Measurements from ENCODE around the gene ACADS. TPM values are rescaled to one million over a fixed set of nuclear protein-coding genes. Genes with fewer than 3 reads are reported as not detected.

Gene ACADS
- total RNA-seq, 1 experiment from 2014 or later = 1.1 TPM

DNA sequence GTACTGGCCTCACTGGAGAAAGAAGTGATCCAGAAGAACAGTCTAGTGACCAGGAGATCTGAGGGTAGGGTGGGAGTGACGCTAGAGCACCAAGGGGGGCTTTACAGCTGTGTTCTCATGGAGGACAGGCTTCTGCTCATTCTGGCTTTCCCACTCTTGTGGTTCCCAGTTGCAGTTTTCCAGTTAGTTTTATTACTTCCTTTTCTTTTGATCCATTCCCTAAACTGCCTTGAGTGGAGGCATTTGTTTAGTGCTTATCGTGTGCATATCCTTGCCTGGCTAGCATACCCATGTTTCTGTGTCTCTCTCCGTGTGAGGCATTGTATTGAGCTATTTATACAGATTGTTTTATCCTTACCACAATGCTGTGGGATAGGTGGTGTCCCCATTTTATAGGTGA lies 34.6 kb upstream of the ACADS start:
- DNase-seq = no peak
- Histone ChIP-seq H3K27ac (no peak overlapping the region), H3K4me3 (no peak overlapping the region), H3K27me3 (no peaks in the 10 kb centered on the region), H3K36me3 (peaks cover 21% of the 10 kb centered on the region), H3K9me3 (replicated peaks) (no peaks in the 10 kb centered on the region), H3K4me1 (peaks cover 14% of the 10 kb centered on the region)

DNA sequence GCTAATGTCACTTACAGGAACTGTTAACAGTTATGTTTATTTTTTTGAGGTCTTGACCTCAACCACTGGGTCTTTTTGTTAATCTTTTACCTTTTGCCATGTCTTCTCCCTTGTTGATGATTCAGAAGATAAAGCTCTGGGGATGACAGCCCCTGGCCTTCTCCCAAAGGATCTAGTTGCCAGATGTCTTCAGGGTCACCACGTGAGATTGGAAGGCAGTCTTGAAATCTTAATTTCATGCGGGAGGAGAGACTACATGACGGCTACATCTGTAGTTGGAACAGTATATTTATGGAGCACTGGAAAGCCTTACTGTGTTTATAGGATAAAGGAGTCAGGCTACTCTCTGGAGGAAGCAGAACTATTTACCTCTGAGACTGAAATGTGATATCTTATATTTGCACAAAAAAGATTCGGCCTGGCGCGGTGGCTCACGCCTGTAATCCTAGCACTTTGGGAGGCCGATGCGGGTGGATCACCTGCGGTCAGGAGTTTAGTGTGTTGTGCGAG lies 33.0 kb upstream of the ACADS start:
- H3K27me3 ChIP-seq = no peaks in the 10 kb centered on the region
- DNase-seq = peak in 1 of 2 experiments; percentile 43
- H3K36me3 ChIP-seq = peaks cover 32% of the 10 kb centered on the region
- H3K4me3 ChIP-seq = no peak overlapping the region
- H3K9me3 ChIP-seq (replicated peaks) = no peaks in the 10 kb centered on the region
- peaks cover 14% of the 10 kb centered on the region for H3K4me1 ChIP-seq
- no peak overlapping the region for H3K27ac ChIP-seq

DNA sequence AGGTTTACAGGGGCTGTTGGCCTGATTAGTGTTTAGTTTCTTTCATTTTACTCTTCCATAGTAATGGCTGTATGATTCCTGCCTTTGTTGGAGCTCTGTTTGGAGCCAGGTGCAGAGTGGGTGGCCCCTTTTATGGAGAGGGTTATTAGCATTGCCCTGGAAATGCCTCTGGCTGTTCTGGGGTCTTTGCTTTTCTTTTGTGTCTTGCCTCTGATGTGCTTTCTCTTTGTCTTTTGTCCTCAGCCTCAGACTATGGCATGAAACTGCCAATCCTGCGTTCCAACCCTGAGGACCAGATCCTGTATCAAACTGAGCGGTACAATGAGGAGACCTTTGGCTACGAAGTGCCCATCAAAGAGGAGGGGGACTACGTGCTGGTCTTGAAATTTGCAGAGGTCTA lies 31.8 kb upstream of the ACADS start:
- H3K27ac ChIP-seq = no peak overlapping the region
- no peak overlapping the region for H3K4me3 ChIP-seq
- DNase-seq = no peak
- peaks cover 40% of the 10 kb centered on the region for H3K36me3 ChIP-seq
- H3K9me3 ChIP-seq (replicated peaks) = no peaks in the 10 kb centered on the region
- H3K4me1 ChIP-seq = peaks cover 8% of the 10 kb centered on the region; the same call in 1 of the 2 replicates
- H3K27me3 ChIP-seq = no peaks in the 10 kb centered on the region

DNA sequence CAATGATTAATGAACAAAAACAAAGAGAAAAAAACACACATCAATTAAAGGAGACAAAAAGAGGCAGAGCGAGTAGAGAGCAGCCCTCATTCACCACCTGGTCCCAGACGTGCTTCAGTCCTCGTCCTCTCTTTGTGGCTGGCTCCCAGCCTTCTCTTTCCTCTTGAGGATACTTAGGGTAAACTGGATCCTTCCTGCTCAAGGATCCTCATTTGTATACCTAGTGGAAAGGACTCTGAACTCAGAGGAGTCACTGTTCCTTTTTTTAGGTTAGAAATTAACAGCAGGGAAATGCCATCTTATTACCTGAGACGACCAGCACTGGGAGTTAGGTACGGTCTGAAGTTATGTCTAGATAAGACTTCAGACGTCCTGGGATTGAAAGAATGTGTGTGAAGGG lies 29.0 kb upstream of the ACADS start:
- Histone ChIP-seq H3K4me1 (peaks cover 7% of the 10 kb centered on the region; the same call in 1 of the 2 replicates), H3K36me3 (peaks cover 47% of the 10 kb centered on the region), H3K9me3 (replicated peaks) (no peaks in the 10 kb centered on the region), H3K4me3 (no peak overlapping the region), H3K27ac (no peak overlapping the region), H3K27me3 (no peaks in the 10 kb centered on the region)
- DNase-seq = no peak

DNA sequence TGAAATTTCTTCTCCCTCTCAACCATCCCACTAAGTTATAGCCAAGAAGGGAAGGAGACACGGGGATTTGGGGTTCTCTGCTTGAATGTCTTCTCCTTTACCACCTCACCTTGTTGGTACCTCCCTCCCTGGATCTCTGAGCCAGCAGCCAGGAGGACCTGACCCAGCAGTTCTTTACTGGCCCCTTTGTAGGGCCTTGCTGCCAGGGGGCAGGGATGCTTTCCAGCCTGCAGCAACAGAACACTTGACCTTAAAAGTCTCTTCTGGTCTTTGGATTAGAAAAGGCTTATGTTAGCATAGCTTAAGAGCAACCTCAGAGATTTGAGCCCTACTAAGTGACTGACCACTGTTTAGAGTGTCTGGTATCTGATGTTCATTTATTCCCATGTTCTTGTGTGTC lies 28.3 kb upstream of the ACADS start:
- no peaks in the 10 kb centered on the region for H3K9me3 ChIP-seq (replicated peaks)
- H3K4me1 ChIP-seq = peaks cover 2% of the 10 kb centered on the region; the same call in 1 of the 2 replicates
- peaks cover 51% of the 10 kb centered on the region for H3K36me3 ChIP-seq
- H3K4me3 ChIP-seq = no peak overlapping the region
- no peak for DNase-seq
- no peak overlapping the region for H3K27ac ChIP-seq
- no peaks in the 10 kb centered on the region for H3K27me3 ChIP-seq

DNA sequence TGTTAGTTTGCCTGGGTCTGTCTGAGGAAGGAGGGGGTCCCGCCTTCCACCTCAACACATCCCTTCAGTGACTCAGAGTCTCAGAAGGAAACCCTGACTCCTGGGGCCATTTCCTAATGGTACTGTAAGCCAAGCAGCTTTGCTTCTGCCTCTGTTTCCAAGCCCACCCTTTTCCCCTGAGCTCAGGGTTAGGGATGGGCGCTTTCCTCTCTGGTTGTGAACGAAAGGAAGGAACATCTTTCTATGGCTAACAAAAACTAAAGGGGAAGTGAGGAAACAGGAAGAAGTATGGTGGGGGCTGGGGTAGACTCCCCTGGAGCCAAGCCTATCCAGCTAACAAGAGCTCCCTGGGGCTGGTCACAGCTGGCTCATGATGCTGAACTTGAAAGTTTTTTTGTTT lies 27.0 kb upstream of the ACADS start:
- Histone ChIP-seq H3K4me3 (no peak overlapping the region), H3K36me3 (peaks cover 52% of the 10 kb centered on the region), H3K27ac (no peak overlapping the region), H3K27me3 (no peaks in the 10 kb centered on the region), H3K4me1 (no peaks in the 10 kb centered on the region), H3K9me3 (replicated peaks) (no peaks in the 10 kb centered on the region)
- no peak for DNase-seq

DNA sequence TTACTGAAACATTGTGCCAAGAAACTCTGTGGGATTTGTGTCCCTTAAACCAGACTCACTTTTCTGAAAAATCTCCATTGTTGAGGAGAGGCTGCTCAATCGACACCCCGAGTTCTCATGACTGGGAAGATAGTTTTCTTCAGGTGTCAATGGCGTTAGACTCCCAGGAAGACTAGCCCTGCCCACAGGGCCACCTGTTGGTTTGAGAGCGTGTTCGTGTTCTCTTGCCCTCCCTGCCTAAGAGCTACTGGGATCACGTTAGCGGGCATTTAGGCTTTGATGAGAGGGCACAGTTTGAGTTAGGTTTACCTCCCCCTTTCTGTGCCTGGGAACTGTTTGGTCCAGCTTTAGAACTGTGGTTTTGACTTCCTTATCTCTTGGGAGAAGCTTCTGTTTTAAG lies 26.1 kb upstream of the ACADS start:
- DNase-seq = no peak
- Histone ChIP-seq H3K4me1 (no peaks in the 10 kb centered on the region), H3K9me3 (replicated peaks) (no peaks in the 10 kb centered on the region), H3K36me3 (peaks cover 43% of the 10 kb centered on the region), H3K27ac (no peak overlapping the region), H3K4me3 (no peak overlapping the region), H3K27me3 (no peaks in the 10 kb centered on the region)

DNA sequence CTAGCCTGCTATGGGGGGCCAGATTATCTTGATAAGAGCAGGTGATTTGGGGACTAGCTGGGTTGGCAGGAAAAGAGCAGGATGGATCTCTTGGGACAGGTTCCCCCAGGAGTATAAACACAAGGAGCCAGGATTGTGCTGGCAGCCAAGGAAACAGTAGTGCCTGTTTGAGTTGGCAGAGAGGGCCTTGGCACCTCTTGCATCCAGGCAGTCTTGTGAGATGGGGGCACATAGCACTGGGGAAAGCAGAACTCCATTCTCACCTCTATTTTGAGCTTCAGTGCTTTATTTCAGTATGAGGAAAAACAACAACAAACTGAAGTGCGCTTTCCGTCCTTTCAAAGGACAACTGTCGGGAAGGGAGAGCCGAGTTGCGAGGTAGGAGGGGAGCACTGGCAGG lies 24.7 kb upstream of the ACADS start:
- H3K4me1 ChIP-seq = no peaks in the 10 kb centered on the region
- no peak for DNase-seq
- H3K27ac ChIP-seq = no peak overlapping the region
- no peaks in the 10 kb centered on the region for H3K27me3 ChIP-seq
- H3K9me3 ChIP-seq (replicated peaks) = no peaks in the 10 kb centered on the region
- H3K4me3 ChIP-seq = no peak overlapping the region
- peaks cover 31% of the 10 kb centered on the region for H3K36me3 ChIP-seq

DNA sequence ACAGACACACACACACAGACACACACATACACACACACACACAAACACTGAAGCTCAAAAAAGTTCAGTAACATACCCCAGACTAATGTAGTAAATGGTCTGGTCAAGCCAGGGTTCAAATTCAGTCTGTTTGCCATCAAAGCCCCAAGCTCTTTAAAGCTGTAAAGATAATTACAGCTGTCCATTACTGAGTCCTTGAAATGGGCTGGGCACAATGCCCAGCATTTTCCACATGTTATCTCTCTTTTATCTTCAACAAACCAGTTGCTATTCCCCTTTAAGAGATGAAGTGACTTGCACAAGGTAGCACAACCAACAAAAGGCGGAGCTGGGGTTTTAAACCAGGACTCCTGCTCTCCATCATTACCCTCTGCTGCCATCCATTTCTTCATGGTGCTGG lies 23.0 kb upstream of the ACADS start:
- Histone ChIP-seq H3K27me3 (no peaks in the 10 kb centered on the region), H3K27ac (no peak overlapping the region), H3K9me3 (replicated peaks) (no peaks in the 10 kb centered on the region), H3K36me3 (peaks cover 19% of the 10 kb centered on the region), H3K4me1 (no peaks in the 10 kb centered on the region), H3K4me3 (no peak overlapping the region)
- no peak for DNase-seq

DNA sequence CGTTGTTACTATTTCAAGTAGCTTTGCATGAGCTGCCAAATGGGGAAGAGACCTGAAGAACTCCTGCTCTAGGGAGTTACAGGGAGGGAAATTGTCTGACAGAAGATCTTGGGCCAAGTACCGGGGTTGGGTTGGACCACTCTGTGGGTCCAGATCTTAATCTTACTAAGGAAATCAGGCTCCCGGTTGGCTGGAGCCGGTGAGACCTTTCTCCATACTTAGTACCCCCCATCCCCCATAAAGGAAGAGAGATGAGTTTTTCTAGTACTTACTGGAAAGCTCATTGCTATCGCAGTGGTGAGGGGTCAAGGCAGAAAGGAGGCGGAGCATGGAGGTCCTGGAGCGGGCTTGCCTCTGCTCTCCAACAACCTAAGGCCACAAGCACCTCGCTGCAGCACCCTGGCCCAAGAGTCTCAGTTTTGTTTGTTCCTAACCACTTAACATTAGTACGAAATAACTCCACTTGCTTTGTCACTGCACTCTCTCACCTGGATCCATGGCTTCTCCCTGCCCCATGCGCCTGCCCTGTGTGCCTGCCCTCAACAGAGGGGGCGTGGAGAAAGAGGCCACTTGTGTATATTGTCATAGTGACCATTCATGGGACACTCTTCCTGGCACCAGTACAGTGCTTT lies 22.2 kb upstream of the ACADS start:
- no peak overlapping the region for H3K27ac ChIP-seq

DNA sequence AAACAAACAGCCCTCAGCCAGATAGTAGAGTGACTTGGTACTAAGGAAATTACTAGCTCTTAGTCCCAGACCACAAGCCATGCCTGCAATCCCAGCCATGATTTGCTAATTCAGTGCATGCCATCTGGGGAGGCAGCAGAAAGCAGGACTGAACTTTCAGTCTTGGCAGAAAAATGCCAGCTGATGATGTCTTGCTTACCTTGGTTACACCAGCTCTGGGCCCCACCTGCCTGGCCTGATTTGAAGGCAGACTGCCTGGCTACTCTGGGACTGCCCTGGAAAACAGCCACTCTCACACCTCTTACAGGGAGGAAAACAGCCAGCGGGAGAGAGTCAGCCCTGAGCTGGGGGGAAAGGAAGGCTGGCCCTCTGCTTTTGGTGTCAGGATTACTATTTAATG lies 20.0 kb upstream of the ACADS start:
- DNase-seq = no peak
- peaks cover 12% of the 10 kb centered on the region for H3K36me3 ChIP-seq
- no peak overlapping the region for H3K27ac ChIP-seq
- no peaks in the 10 kb centered on the region for H3K9me3 ChIP-seq (replicated peaks)
- H3K4me1 ChIP-seq = peaks cover 5% of the 10 kb centered on the region; the same call in 1 of the 2 replicates
- no peak overlapping the region for H3K4me3 ChIP-seq
- H3K27me3 ChIP-seq = no peaks in the 10 kb centered on the region

More for the DNA sequence above, 22.2 kb upstream of the ACADS start:
- no peak overlapping the region for H3K4me3 ChIP-seq
- DNase-seq = no peak
- H3K9me3 ChIP-seq (replicated peaks) = no peaks in the 10 kb centered on the region
- H3K4me1 ChIP-seq = peaks cover under 1% of the 10 kb centered on the region; the same call in 1 of the 2 replicates
- H3K27me3 ChIP-seq = no peaks in the 10 kb centered on the region
- peaks cover 12% of the 10 kb centered on the region for H3K36me3 ChIP-seq

DNA sequence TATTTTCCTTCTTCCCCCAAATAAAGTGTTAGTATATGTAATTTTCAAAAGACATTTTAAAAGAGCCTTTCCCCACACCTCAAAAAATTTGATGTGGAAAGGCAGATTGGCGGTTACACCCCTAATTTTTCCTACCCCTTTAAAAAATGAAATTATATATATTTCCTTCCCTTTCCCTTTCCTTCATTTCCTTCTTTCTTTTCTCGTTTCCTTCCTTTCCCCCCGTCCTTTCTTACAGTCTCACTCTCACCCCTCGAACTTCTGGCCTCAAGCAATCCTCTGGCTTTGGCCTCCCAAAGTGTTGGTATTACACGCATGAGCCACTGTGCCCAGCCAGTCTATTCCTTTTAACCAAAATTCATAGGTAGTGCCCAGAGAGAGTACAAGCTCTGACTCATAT lies 19.6 kb upstream of the ACADS start:
- no peaks in the 10 kb centered on the region for H3K9me3 ChIP-seq (replicated peaks)
- no peak overlapping the region for H3K27ac ChIP-seq
- H3K36me3 ChIP-seq = peaks cover 8% of the 10 kb centered on the region
- H3K4me3 ChIP-seq = no peak overlapping the region
- H3K4me1 ChIP-seq = peaks cover 5% of the 10 kb centered on the region; the same call in 1 of the 2 replicates
- no peak for DNase-seq
- no peaks in the 10 kb centered on the region for H3K27me3 ChIP-seq

DNA sequence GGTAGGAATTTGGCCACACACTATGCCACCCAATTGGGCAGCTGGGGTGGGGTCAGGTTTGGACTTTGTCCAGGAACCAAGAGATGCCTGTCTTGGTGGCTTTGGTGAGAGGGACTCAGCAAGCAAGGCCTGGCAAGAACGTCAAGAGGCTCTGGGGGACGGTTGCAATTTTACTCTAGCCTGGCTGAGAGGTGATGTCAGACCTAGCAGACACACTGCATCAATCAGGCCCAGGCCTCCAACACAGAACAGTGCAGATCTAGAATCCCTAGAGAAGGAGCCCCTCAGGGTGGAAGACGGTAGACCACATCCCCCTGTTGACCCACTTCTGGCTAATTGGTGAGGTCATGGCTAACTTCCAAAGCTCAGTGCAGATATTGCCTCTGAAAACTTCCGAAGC lies 17.0 kb upstream of the ACADS start:
- Histone ChIP-seq H3K27ac (no peak overlapping the region), H3K4me3 (no peak overlapping the region), H3K36me3 (no peaks in the 10 kb centered on the region; the same call in 1 of the 2 replicates), H3K9me3 (replicated peaks) (no peaks in the 10 kb centered on the region), H3K4me1 (peaks cover 5% of the 10 kb centered on the region; the same call in 1 of the 2 replicates), H3K27me3 (no peaks in the 10 kb centered on the region)
- peak; percentile 25 to 28 for DNase-seq

DNA sequence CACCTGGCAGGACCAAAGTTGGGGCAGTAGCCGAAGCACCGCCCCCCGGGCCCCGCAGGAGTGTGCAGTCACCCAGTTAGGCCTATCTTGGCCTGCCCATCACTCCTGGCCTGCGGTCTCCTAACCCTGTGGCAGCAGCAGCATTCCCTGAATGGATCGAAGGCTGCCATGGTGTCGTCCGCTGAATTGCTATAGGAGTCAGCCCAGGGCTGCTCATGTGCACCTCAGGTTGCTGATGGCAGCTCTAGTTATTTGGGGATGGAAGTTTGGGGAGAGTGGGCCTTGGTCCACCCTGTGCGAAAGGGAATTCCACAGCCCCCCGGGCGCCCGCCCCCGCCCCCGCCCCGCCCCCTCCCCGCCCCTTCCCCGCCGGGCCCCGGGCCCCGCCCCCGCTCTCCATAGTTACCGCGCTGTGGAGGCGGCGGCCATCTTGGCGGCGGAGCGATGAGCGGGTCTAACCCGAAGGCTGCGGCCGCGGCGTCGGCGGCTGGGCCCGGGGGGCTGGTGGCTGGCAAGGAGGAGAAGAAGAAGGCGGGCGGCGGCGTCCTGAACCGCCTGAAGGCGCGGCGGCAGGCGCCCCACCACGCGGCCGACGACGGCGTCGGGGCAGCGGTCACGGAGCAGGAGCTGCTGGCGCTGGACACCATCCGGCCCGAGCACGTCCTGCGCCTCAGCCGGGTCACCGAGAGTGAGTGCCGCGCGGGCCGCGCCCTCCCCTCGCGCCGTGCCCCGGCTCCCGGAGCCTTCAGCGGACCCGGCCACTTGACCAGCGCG lies 15.4 kb upstream of the ACADS start, which contains the start of gene UNC119B:
Gene UNC119B, plus strand, starts transcription at position 428 of the 774 bp plus-strand sequence. Its CDS starts 17 bp downstream, at position 445.
- Histone ChIP-seq H3K27me3 (no peaks in the 10 kb centered on the region), H3K4me3 (peak within 1 kb of the TSS; percentile 96), H3K36me3 (peaks cover 8% of the 10 kb centered on the region), H3K9me3 (replicated peaks) (no peaks in the 10 kb centered on the region), H3K4me1 (peaks cover 5% of the 10 kb centered on the region; the same call in 1 of the 2 replicates), H3K27ac (peak within 1 kb of the TSS; percentile 46; the same call in 1 of the 2 replicates)
- DNase-seq = peak; percentile 69 to 71

DNA sequence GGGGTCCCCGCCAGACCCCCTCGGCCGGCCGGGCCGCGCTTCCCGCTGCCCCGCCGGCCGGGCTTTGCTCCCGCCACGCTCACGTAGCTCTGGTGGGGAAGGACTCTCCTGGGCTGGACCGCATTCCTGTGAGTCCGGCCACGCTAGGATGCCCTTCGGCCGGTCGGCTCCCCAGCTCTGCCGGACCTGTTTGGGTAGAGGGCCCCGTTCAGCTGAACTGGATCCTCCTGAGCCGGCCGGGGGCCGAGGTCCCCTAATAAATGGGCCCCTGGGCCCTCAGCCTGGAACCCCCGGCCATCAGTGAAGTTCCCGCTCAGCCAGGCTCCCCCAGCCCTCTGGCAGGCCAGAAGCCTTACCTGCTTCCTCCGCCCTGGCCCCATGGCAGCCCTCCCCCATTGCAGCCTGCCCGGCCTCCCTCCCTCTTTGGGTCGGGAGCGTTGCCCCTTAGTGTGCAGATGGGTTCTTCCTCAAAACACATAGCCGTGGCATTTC lies 14.8 kb upstream of the ACADS start:
- peak overlapping the region; percentile 96 for H3K4me3 ChIP-seq
- H3K27me3 ChIP-seq = no peaks in the 10 kb centered on the region
- DNase-seq = peak; percentile 16 to 27
- peaks cover 5% of the 10 kb centered on the region; the same call in 1 of the 2 replicates for H3K4me1 ChIP-seq
- no peaks in the 10 kb centered on the region for H3K9me3 ChIP-seq (replicated peaks)
- H3K27ac ChIP-seq = no peak overlapping the region; the same call in 1 of the 2 replicates
- peaks cover 8% of the 10 kb centered on the region for H3K36me3 ChIP-seq
